Measurements from ENCODE around the gene KRTAP9-3.

DNA sequence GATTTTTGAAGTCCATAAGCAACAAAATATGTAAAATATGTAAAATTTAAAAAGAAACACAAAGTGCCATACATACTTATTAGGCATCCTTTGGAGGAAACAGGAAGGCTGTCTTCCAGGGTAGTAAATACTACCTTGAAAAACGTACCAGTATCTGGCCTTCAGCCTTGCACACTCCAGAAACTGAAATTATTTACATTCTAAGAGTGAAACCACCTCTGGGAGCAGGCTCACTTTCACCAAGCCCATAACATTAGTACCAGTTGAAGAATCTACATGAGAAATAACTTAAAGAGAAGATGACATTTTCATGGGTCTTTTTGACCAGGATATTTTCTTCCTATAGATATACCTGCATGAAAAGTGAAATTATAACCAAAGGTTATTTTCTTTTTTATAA, 36.2 kb upstream of the KRTAP9-3 start:
- TF ChIP-seq, protein P1, sequence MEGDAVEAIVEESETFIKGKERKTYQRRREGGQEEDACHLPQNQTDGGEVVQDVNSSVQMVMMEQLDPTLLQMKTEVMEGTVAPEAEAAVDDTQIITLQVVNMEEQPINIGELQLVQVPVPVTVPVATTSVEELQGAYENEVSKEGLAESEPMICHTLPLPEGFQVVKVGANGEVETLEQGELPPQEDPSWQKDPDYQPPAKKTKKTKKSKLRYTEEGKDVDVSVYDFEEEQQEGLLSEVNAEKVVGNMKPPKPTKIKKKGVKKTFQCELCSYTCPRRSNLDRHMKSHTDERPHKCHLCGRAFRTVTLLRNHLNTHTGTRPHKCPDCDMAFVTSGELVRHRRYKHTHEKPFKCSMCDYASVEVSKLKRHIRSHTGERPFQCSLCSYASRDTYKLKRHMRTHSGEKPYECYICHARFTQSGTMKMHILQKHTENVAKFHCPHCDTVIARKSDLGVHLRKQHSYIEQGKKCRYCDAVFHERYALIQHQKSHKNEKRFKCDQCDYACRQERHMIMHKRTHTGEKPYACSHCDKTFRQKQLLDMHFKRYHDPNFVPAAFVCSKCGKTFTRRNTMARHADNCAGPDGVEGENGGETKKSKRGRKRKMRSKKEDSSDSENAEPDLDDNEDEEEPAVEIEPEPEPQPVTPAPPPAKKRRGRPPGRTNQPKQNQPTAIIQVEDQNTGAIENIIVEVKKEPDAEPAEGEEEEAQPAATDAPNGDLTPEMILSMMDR (IDR thresholded peaks at IDR 0.05): no peak
- no peak for TF ChIP-seq EZH2 (IDR thresholded peaks at IDR 0.05; ENCODE audit: borderline replicate concordance, insufficient read depth, low read depth, low read length, poor library complexity, severe bottlenecking)
